K562 (cell line): ENCODE measurements around the gene NEMP2. TPM values are rescaled to one million over a fixed set of nuclear protein-coding genes. Genes with fewer than 3 reads are reported as not detected.

ENCODE experiments used
- CREBBP ChIP-seq: IDR thresholded peaks from one replicate; pipeline ENCODE4 v1.6.1; 2012; ENCODE audit warnings: low read depth, mild to moderate bottlenecking, control low read depth, inconsistent platforms, low read length
- ESRRB ChIP-seq: fragments of 250-450 bp; sonication (Bioruptor Pico); IDR thresholded peaks from 2 replicates; pipeline ENCODE4 v1.5.0; 2020; ENCODE audit warnings: mild to moderate bottlenecking, moderate library complexity, borderline replicate concordance
- ETS2 ChIP-seq: IDR thresholded peaks from 2 replicates; pipeline ENCODE4 v1.6.1; 2016; ENCODE audit warnings: borderline replicate concordance, missing genetic modification characterization, mild to moderate bottlenecking, moderate library complexity, missing compliant biosample characterization; ENCODE audit not compliant: poor library complexity, severe bottlenecking
- HDAC8 ChIP-seq: fragments of 450-650 bp; IDR thresholded peaks from 2 replicates; pipeline ENCODE4 v1.6.1; 2016; ENCODE audit warnings: mild to moderate bottlenecking, missing genetic modification characterization, moderate library complexity, missing compliant biosample characterization
- KLF6 ChIP-seq: fragments of 250-450 bp; sonication (Bioruptor Pico); IDR thresholded peaks from 2 replicates; pipeline ENCODE4 v1.4.0; 2020; ENCODE audit warnings: mild to moderate bottlenecking, moderate library complexity, borderline replicate concordance
- NR1H2 ChIP-seq: sonication (generic); formaldehyde crosslinking; IDR thresholded peaks from 2 replicates; pipeline ENCODE4 v1.4.0; 2020; ENCODE audit warnings: mild to moderate bottlenecking, missing genetic modification reagents
- NRF1 ChIP-seq, 2 experiments: fragments of 450-650 bp; IDR thresholded peaks in 1 of 2; conservative IDR thresholded peaks in 1 of 2; 2 replicates each; pipeline ENCODE4 v1.6.1; 2014; ENCODE audit warnings: mild to moderate bottlenecking in 2 of 2
- RCOR1 ChIP-seq, 2 experiments: IDR thresholded peaks; 2 replicates each; pipeline ENCODE4 v1.6.1; 2012; ENCODE audit warnings: low read depth in 2 of 2, low read length in 2 of 2, borderline replicate concordance in 1 of 2, improper control_type of control experiment in 1 of 2
- SAFB ChIP-seq: fragments of 200-400 bp; formaldehyde crosslinking; IDR thresholded peaks from 2 replicates; pipeline ENCODE4 v1.6.1; 2017; ENCODE audit warnings: low read depth, low read length, borderline replicate concordance
- TARDBP ChIP-seq: fragments of 450-650 bp; IDR thresholded peaks from 2 replicates; pipeline ENCODE4 v1.6.1; 2016
- ZC3H11A ChIP-seq: IDR thresholded peaks from 2 replicates; pipeline ENCODE4 v1.6.1; 2012; ENCODE audit warnings: low read depth, low read length, improper control_type of control experiment
- ZNF263 ChIP-seq: sonication (generic); formaldehyde crosslinking; IDR thresholded peaks from 2 replicates; pipeline ENCODE4 v1.8.0; 2022; ENCODE audit warnings: mild to moderate bottlenecking, missing genetic modification reagents, borderline replicate concordance
- ZNF717 ChIP-seq: fragments of 250-450 bp; sonication (Bioruptor Pico); IDR thresholded peaks from 2 replicates; pipeline ENCODE4 v1.5.0; 2021
- ZNF778 ChIP-seq: fragments of 450-650 bp; formaldehyde crosslinking; IDR thresholded peaks from 2 replicates; pipeline ENCODE4 v1.4.0; 2020; ENCODE audit warnings: mild to moderate bottlenecking, moderate library complexity
- polyA plus RNA-seq, 8 experiments: library from polyadenylated mRNA; depleted of rRNA in 4 of 8; stranded (reverse) in 5 of 8; unstranded in 3 of 8; fragments of >200 nt; fragmentation: Nextera tagmentation in 2 of 8; fragmentation: Illumina TruSeq in 1 of 8; extraction: Ambion mirVana in 2 of 8; extraction: Trizol in 1 of 8; gene quantifications; 2 replicates each; pipeline versions ENCODE4 v1.2.1 to v1.2.3, GENCODE V29; 2011 to 2014; ENCODE audit warnings: inconsistent platforms in 1 of 8, missing spikeins in 1 of 8
- total RNA-seq, 7 experiments: library from RNA; depleted of rRNA in 6 of 7; stranded (reverse); fragments of >200 nt in 6 of 7; fragmentation: Illumina TruSeq in 2 of 7; extraction: Trizol in 2 of 7; gene quantifications; 2 replicates each; pipeline versions ENCODE4 v1.2.1 to v1.2.3, GENCODE V29; 2011 to 2021; ENCODE audit warnings: low replicate concordance in 1 of 7
- TF ChIP-seq, protein P1 (sequence below): sonication (generic); formaldehyde crosslinking; IDR thresholded peaks from 2 replicates; pipeline ENCODE4 v1.8.1; 2023; ENCODE audit warnings: mild to moderate bottlenecking, missing genetic modification reagents, moderate library complexity
- TF ChIP-seq, protein P2 (sequence below), 2 experiments: fragments of 450-650 bp in 1 of 2; sonication (generic) in 1 of 2; formaldehyde crosslinking in 1 of 2; IDR thresholded peaks; 2 replicates each; pipeline versions ENCODE4 v1.7.1 to v1.9.0; 2016 to 2022; ENCODE audit warnings: inconsistent platforms in 1 of 2, mild to moderate bottlenecking in 1 of 2, missing genetic modification reagents in 1 of 2
- TF ChIP-seq, protein P3 (sequence below): fragments of 450-650 bp; formaldehyde crosslinking; conservative IDR thresholded peaks from 2 replicates; pipeline ENCODE4 v1.4.0; 2022; ENCODE audit warnings: mild to moderate bottlenecking, missing genetic modification characterization

The NEMP2 gene
- total and polyA plus RNA-seq, 9 of the 15 experiments (the other 6 are each of a cell fraction or from before 2014, with no cell fraction given), result 0.32 to 3.0 (median 1.7) TPM

DNA sequence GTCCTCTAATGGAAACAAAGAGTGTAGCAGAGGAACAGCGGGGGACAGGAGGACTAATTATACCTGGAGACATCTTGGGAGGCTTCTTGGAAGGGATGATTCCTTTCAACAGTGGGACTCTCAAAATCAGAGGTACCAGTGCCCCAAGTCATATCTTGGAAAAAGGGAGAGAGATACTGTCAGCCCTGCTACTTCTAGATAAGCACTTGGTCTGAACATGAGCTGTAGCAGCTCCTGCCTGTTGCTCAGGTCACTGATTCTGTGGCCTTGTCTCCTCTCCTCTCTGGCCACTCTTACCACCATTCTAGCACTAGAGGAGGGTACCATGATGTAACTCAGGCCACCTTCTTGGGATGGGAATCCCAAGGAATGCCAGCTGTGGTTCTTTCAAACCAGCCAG, 71.9 kb downstream of the NEMP2 start (continued):
- TF ChIP-seq ZNF263 (CRISPR knock-in tag) (no peak; the same call in 1 of the 2 replicates), NRF1 (conservative IDR thresholded peaks at IDR 0.05 in 1 of 2, IDR thresholded peaks at IDR 0.05 in 1 of 2) (peak; percentile 13 to 33; a peak in 1 of 4 replicates), ZNF717 (no peak), KLF6 (no peak), ETS2 (no peak), ZC3H11A (no peak), ESRRB (CRISPR knock-in tag) (no peak), TARDBP (0 out of 2 replicates have a peak, but pooled peaks have one; percentile 49), CREBBP (no peak), RCOR1 (IDR thresholded peaks at IDR 0.05; ENCODE audit: borderline replicate concordance in 1 of 2, low read depth in 2 of 2, low read length in 2 of 2) (peak in 1 of 2 experiments; percentile 93; a peak in 3 of 4 replicates), SAFB (no peak), NR1H2 (no peak), HDAC8 (tag) (no peak), ZNF778 (CRISPR knock-in tag) (no peak)
- TF ChIP-seq, protein P1, sequence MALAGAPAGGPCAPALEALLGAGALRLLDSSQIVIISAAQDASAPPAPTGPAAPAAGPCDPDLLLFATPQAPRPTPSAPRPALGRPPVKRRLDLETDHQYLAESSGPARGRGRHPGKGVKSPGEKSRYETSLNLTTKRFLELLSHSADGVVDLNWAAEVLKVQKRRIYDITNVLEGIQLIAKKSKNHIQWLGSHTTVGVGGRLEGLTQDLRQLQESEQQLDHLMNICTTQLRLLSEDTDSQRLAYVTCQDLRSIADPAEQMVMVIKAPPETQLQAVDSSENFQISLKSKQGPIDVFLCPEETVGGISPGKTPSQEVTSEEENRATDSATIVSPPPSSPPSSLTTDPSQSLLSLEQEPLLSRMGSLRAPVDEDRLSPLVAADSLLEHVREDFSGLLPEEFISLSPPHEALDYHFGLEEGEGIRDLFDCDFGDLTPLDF (CRISPR knock-in tag), result no peak
- TF ChIP-seq, protein P2, sequence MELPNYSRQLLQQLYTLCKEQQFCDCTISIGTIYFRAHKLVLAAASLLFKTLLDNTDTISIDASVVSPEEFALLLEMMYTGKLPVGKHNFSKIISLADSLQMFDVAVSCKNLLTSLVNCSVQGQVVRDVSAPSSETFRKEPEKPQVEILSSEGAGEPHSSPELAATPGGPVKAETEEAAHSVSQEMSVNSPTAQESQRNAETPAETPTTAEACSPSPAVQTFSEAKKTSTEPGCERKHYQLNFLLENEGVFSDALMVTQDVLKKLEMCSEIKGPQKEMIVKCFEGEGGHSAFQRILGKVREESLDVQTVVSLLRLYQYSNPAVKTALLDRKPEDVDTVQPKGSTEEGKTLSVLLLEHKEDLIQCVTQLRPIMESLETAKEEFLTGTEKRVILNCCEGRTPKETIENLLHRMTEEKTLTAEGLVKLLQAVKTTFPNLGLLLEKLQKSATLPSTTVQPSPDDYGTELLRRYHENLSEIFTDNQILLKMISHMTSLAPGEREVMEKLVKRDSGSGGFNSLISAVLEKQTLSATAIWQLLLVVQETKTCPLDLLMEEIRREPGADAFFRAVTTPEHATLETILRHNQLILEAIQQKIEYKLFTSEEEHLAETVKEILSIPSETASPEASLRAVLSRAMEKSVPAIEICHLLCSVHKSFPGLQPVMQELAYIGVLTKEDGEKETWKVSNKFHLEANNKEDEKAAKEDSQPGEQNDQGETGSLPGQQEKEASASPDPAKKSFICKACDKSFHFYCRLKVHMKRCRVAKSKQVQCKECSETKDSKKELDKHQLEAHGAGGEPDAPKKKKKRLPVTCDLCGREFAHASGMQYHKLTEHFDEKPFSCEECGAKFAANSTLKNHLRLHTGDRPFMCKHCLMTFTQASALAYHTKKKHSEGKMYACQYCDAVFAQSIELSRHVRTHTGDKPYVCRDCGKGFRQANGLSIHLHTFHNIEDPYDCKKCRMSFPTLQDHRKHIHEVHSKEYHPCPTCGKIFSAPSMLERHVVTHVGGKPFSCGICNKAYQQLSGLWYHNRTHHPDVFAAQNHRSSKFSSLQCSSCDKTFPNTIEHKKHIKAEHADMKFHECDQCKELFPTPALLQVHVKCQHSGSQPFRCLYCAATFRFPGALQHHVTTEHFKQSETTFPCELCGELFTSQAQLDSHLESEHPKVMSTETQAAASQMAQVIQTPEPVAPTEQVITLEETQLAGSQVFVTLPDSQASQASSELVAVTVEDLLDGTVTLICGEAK (IDR thresholded peaks at IDR 0.05), result no peak
- TF ChIP-seq, protein P2 (CRISPR knock-in tag; IDR thresholded peaks at IDR 0.05), result no peak
- TF ChIP-seq, protein P3, sequence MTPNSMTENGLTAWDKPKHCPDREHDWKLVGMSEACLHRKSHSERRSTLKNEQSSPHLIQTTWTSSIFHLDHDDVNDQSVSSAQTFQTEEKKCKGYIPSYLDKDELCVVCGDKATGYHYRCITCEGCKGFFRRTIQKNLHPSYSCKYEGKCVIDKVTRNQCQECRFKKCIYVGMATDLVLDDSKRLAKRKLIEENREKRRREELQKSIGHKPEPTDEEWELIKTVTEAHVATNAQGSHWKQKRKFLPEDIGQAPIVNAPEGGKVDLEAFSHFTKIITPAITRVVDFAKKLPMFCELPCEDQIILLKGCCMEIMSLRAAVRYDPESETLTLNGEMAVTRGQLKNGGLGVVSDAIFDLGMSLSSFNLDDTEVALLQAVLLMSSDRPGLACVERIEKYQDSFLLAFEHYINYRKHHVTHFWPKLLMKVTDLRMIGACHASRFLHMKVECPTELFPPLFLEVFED (CRISPR knock-in tag), result no peak
